ELF-1 (cell line): ENCODE data around the gene TANC2.

ENCODE experiments used
- DNase-seq: peaks from one replicate; pipeline ENCODE4 v3.0.0-alpha.2; 2016; ENCODE audit warnings: low read depth, low spot score

The TANC2 gene

GRCh38 chr17:63001689-63002394 lies 35.8 kb downstream of the TANC2 start:
- DNase-seq: no peak

- DNase-seq: no peak
Measured at GRCh38 chr17:63002625-63003024, 36.6 kb downstream of the TANC2 start.

- DNase-seq: no peak
Measured at GRCh38 chr17:63015824-63016223, 49.8 kb downstream of the TANC2 start.
